NCI-H2227 (cell line): ENCODE results near the gene TBC1D1.
A peak's percentile ranks its signal among the peaks of the same experiment; 100 is the strongest.
"Not testable (repeated sequence)": the region's sequence is repeated elsewhere in the genome, so short reads cannot be mapped to it uniquely, and the experiment has no call there.

ENCODE experiments used
- DNase-seq: peaks from one replicate; lab custom pipeline; 2025; ENCODE audit not compliant: unreplicated experiment; lab: John Stamatoyannopoulos, UW

TBC1D1 gene

GRCh38 chr4:38009421-38009820, 118.5 kb downstream of the TBC1D1 start:
- DNase-seq, result no peak

GRCh38 chr4:38009949-38010348, 119.1 kb downstream of the TBC1D1 start:
- no peak for DNase-seq

GRCh38 chr4:38011511-38012162, 120.8 kb downstream of the TBC1D1 start:
- no peak for DNase-seq

GRCh38 chr4:38013461-38014366, 122.8 kb downstream of the TBC1D1 start:
- DNase-seq, result no peak

GRCh38 chr4:38014421-38014852, 123.6 kb downstream of the TBC1D1 start:
- DNase-seq, result no peak

GRCh38 chr4:38015886-38016515, 125.1 kb downstream of the TBC1D1 start:
- no peak for DNase-seq

GRCh38 chr4:38016698-38017097, 125.8 kb downstream of the TBC1D1 start:
- no peak for DNase-seq

GRCh38 chr4:38017609-38018008, 126.7 kb downstream of the TBC1D1 start:
- no peak for DNase-seq

- DNase-seq, result no peak
These were observed 129.5 kb downstream of the TBC1D1 start for GRCh38 chr4:38020386-38020785.

GRCh38 chr4:38020961-38021360, 130.1 kb downstream of the TBC1D1 start:
- not testable (repeated sequence) for DNase-seq

- no peak for DNase-seq
These were observed 130.9 kb downstream of the TBC1D1 start for GRCh38 chr4:38021751-38022150.

GRCh38 chr4:38023347-38024205, 132.7 kb downstream of the TBC1D1 start:
- DNase-seq, result no peak

GRCh38 chr4:38024206-38024509, 133.3 kb downstream of the TBC1D1 start:
- DNase-seq, result no peak

GRCh38 chr4:38025665-38026064, 134.8 kb downstream of the TBC1D1 start:
- no peak for DNase-seq

GRCh38 chr4:38026158-38026740, 135.4 kb downstream of the TBC1D1 start:
- DNase-seq, result no peak

GRCh38 chr4:38030023-38030422, 139.1 kb downstream of the TBC1D1 start:
- no peak for DNase-seq

- peak; percentile 69 for DNase-seq
These were observed 144.3 kb downstream of the TBC1D1 start for GRCh38 chr4:38034986-38035882.

GRCh38 chr4:38036548-38036947, 145.7 kb downstream of the TBC1D1 start:
- no peak for DNase-seq

GRCh38 chr4:38037612-38038011, 146.7 kb downstream of the TBC1D1 start:
- no peak for DNase-seq

- DNase-seq, result no peak
These were observed 149.7 kb downstream of the TBC1D1 start for GRCh38 chr4:38040619-38041018.
